Erythroblast (primary cell): ENCODE measurements around the gene CNEP1R1.

Experiments used
- GATA1 ChIP-seq: IDR thresholded peaks from 2 replicates; pipeline ENCODE4 v1.6.1; 2011; ENCODE audit warnings: low read depth, mild to moderate bottlenecking, control low read depth, low read length, moderate library complexity
- POLR2A ChIP-seq: IDR thresholded peaks from 2 replicates; pipeline ENCODE4 v1.6.1; 2011; ENCODE audit warnings: mild to moderate bottlenecking, low read length

DNA sequence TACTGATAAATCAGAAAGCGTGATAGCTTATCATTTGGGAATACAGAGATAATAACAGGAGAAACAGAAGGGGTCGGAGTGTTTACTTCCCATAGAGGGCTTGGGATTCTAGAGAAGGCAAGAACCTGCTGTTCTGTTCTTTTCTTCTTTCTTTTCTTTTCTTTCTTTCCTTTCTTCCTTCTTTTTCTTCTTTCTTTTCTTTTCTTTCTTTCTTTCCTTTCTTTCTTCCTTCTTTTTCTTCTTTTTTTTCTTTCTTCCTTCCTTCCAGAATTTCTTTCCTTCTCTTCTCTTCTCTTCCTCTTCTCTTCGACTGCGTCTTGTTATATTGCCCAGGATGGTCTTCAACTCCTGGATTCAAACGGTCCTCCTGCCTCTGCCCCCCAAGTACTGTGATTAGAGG, 18.3 kb downstream of the CNEP1R1 start:
- TF ChIP-seq POLR2A, result no peak
- TF ChIP-seq GATA1, result no peak
